ENCODE measurements around the gene LAMA1. TPM values are rescaled to one million over a fixed set of nuclear protein-coding genes. Genes with fewer than 3 reads are reported as not detected.

The LAMA1 gene
- total RNA-seq, 1 experiment from 2014 or later, result 129 TPM

DNA sequence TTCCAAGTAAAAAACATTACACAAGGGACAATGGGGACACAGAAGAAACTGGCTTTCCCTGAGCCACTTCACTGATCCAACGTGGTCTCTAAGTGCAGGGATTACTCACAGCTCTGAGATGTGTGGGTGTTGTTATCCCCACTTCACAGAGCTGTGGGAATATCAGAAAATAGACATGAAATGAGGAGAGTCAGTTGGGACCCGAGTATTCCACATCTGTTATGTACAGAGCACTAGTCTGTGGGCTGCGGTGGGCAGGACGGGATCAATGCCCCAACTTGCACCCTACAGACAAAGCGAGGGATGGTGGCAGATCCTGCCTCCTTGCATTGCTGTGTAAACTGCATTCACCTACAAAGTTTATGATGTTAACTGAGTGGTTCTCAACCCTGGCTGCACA lies 11.7 kb downstream of the LAMA1 start:
- H3K36me3 Mint-ChIP-seq (ENCODE audit: insufficient read depth, unreplicated experiment), result no peaks in the 10 kb centered on the region
- no TSS peak for BruUV-seq (replicated peaks)
- H3K27ac Mint-ChIP-seq (ENCODE audit: unreplicated experiment), result no peak overlapping the region
- ChIA-PET POLR2A (no interaction called here), CTCF (no interaction called here)
- H3K4me1 ChIP-seq, result peaks cover 12% of the 10 kb centered on the region
- intact Hi-C loops (cut with micrococcal nuclease; ENCODE audit: unreplicated experiment), result no loop called here
- H3K27me3 Mint-ChIP-seq (ENCODE audit: insufficient read depth, unreplicated experiment), result no peaks in the 10 kb centered on the region
- no peak for DNase-seq
- peaks cover 14% of the 10 kb centered on the region for H3K4me1 Mint-ChIP-seq (ENCODE audit: low read depth, unreplicated experiment)
- H3K36me3 ChIP-seq (ENCODE audit: control insufficient read depth, insufficient read depth, low read length), result no peaks in the 10 kb centered on the region
- peaks cover 11% of the 10 kb centered on the region for H3K9me3 Mint-ChIP-seq (ENCODE audit: unreplicated experiment)
- no peaks in the 10 kb centered on the region for H3K27me3 ChIP-seq (replicated peaks; ENCODE audit: control insufficient read depth, insufficient read depth, low read length)
- H3K9me3 ChIP-seq, result no peaks in the 10 kb centered on the region
- H3K4me3 ChIP-seq (ENCODE audit: low read depth, low read length), result no peak overlapping the region
- H3K4me3 Mint-ChIP-seq (ENCODE audit: unreplicated experiment), result no peak overlapping the region
- TF ChIP-seq, protein P1, sequence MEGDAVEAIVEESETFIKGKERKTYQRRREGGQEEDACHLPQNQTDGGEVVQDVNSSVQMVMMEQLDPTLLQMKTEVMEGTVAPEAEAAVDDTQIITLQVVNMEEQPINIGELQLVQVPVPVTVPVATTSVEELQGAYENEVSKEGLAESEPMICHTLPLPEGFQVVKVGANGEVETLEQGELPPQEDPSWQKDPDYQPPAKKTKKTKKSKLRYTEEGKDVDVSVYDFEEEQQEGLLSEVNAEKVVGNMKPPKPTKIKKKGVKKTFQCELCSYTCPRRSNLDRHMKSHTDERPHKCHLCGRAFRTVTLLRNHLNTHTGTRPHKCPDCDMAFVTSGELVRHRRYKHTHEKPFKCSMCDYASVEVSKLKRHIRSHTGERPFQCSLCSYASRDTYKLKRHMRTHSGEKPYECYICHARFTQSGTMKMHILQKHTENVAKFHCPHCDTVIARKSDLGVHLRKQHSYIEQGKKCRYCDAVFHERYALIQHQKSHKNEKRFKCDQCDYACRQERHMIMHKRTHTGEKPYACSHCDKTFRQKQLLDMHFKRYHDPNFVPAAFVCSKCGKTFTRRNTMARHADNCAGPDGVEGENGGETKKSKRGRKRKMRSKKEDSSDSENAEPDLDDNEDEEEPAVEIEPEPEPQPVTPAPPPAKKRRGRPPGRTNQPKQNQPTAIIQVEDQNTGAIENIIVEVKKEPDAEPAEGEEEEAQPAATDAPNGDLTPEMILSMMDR (IDR thresholded peaks at IDR 0.05; ENCODE audit: insufficient read depth in 1 of 2, low read depth in 1 of 2, low read length in 1 of 2, severe bottlenecking in 1 of 2, unreplicated experiment in 1 of 2), result no peak

DNA sequence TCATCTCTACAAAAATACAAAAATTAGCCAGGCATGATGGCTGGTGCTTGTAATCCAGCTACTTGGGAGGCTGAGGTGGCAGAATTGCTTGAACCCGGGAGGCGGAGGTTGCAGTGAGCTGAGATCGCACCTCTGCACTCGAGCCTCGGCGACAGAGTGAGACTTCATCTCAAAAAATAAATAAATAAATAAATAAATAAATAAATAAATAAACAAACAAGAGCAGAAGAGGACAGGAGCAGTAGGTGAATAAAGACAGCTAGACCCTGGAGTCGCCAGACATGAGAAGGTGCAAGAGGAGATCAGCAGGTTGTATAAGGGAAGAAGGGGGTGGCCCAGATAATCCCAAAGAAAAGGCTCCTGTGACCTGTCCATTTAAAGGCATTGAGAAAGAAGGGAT lies 12.3 kb downstream of the LAMA1 start:
- no peaks in the 10 kb centered on the region for H3K27me3 ChIP-seq (replicated peaks; ENCODE audit: control insufficient read depth, insufficient read depth, low read length)
- Mint-ChIP-seq H3K36me3 (ENCODE audit: insufficient read depth, unreplicated experiment) (no peaks in the 10 kb centered on the region), H3K4me1 (ENCODE audit: low read depth, unreplicated experiment) (peaks cover 13% of the 10 kb centered on the region), H3K27me3 (ENCODE audit: insufficient read depth, unreplicated experiment) (no peaks in the 10 kb centered on the region), H3K27ac (ENCODE audit: unreplicated experiment) (no peak overlapping the region), H3K9me3 (ENCODE audit: unreplicated experiment) (peaks cover 11% of the 10 kb centered on the region), H3K4me3 (ENCODE audit: unreplicated experiment) (no peak overlapping the region)
- intact Hi-C loops (cut with micrococcal nuclease; ENCODE audit: unreplicated experiment), result no loop called here
- TF ChIP-seq, protein P1 (IDR thresholded peaks at IDR 0.05; ENCODE audit: insufficient read depth in 1 of 2, low read depth in 1 of 2, low read length in 1 of 2, severe bottlenecking in 1 of 2, unreplicated experiment in 1 of 2), result no peak
- H3K4me1 ChIP-seq, result peaks cover 5% of the 10 kb centered on the region
- no peaks in the 10 kb centered on the region for H3K36me3 ChIP-seq (ENCODE audit: control insufficient read depth, insufficient read depth, low read length)
- no peak overlapping the region for H3K4me3 ChIP-seq (ENCODE audit: low read depth, low read length)
- ChIA-PET CTCF (no interaction called here), POLR2A (no interaction called here)
- no TSS peak for BruUV-seq (replicated peaks)
- DNase-seq, result no peak
- H3K9me3 ChIP-seq, result no peaks in the 10 kb centered on the region

DNA sequence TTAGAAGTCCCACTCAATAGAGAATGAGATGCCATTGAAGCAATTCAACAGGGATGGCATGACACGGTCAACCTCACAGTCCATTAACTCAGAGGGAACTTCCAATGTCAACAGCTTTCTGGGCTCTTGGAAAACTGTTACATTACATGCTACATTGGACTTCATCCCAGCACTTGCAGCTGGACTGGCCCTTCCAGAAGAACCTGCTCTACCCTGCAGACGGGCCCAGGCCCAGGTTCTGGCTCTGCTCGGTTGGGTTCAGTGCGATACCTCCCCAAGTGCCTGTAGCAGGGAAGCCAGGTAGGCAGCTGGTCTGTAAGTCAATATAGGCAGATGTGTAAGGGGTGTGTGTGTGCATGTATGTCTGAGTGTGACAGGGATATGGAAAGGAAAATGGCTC lies 12.9 kb downstream of the LAMA1 start:
- DNase-seq, result no peak
- Histone ChIP-seq H3K4me1 (no peaks in the 10 kb centered on the region), H3K9me3 (no peaks in the 10 kb centered on the region), H3K4me3 (ENCODE audit: low read depth, low read length) (no peak overlapping the region), H3K27me3 (replicated peaks; ENCODE audit: control insufficient read depth, insufficient read depth, low read length) (no peaks in the 10 kb centered on the region), H3K36me3 (ENCODE audit: control insufficient read depth, insufficient read depth, low read length) (no peaks in the 10 kb centered on the region)
- no peaks in the 10 kb centered on the region for H3K36me3 Mint-ChIP-seq (ENCODE audit: insufficient read depth, unreplicated experiment)
- no peak overlapping the region for H3K27ac Mint-ChIP-seq (ENCODE audit: unreplicated experiment)
- intact Hi-C loops (cut with micrococcal nuclease; ENCODE audit: unreplicated experiment), result no loop called here
- TF ChIP-seq, protein P1 (IDR thresholded peaks at IDR 0.05; ENCODE audit: insufficient read depth in 1 of 2, low read depth in 1 of 2, low read length in 1 of 2, severe bottlenecking in 1 of 2, unreplicated experiment in 1 of 2), result no peak
- ChIA-PET POLR2A (no interaction called here), CTCF (interaction anchor here (0.5 kb wide), 1 partner anchor 634 kb away, joined by 3 read pairs; no protein-coding TSS in a partner anchor)
- H3K4me1 Mint-ChIP-seq (ENCODE audit: low read depth, unreplicated experiment), result peaks cover 6% of the 10 kb centered on the region
- BruUV-seq (replicated peaks), result no TSS peak
- H3K9me3 Mint-ChIP-seq (ENCODE audit: unreplicated experiment), result peaks cover 7% of the 10 kb centered on the region
- H3K4me3 Mint-ChIP-seq (ENCODE audit: unreplicated experiment), result no peak overlapping the region
- no peaks in the 10 kb centered on the region for H3K27me3 Mint-ChIP-seq (ENCODE audit: insufficient read depth, unreplicated experiment)

All from Caco-2 (cell line).